ENCODE data around the gene KCNT1. TPM values are rescaled to one million over a fixed set of nuclear protein-coding genes. Genes with fewer than 3 reads are reported as not detected.

KCNT1 gene
- polyA plus RNA-seq, 2 of the 4 experiments (the other 2 are of a cell fraction), result not detected

GRCh38 chr9:135759676-135760300 is 57.8 kb downstream of the KCNT1 start (continued):
- TF ChIP-seq POLR2A (IDR thresholded peaks at IDR 0.05; ENCODE audit: low read length) (no peak), RNF2 (IDR thresholded peaks at IDR 0.05; ENCODE audit: borderline replicate concordance, low read depth) (no peak), CHD4 (IDR thresholded peaks at IDR 0.05; ENCODE audit: borderline replicate concordance) (no peak)

- Histone ChIP-seq H3K4me1 (no peaks in the 10 kb centered on the region), H3K9me3 (peaks cover 2% of the 10 kb centered on the region; the same call in 2 of the 3 replicates), H3K4me3 (no peak overlapping the region), H3K27ac (no peak overlapping the region), H3K4me2 (no peak overlapping the region)
- ATAC-seq, result no peak
- 75% methylated on average over 11 of the region's 12 CpGs for WGBS (ENCODE audit: missing lambda C conversion rate)
- ChIA-PET POLR2A (no interaction called here), CTCF (no interaction called here)
- no peak for DNase-seq (ENCODE audit: low read depth in 1 of 2, low spot score in 1 of 2)
- no peak for FAIRE-seq
- no peak for TF ChIP-seq TP53 (CRISPR knock-in tag; IDR thresholded peaks at IDR 0.05)
- TF ChIP-seq JUN (IDR thresholded peaks at IDR 0.05), result no peak
- TF ChIP-seq HEYL (CRISPR knock-in tag; IDR thresholded peaks at IDR 0.05), result no peak
- TF ChIP-seq ZNF302 (CRISPR knock-in tag; IDR thresholded peaks at IDR 0.05), result no peak
- TF ChIP-seq PHF8 (IDR thresholded peaks at IDR 0.05; ENCODE audit: borderline replicate concordance, low read depth), result no peak
- TF ChIP-seq NPAS2 (CRISPR knock-in tag; IDR thresholded peaks at IDR 0.05; ENCODE audit: borderline replicate concordance), result no peak
- TF ChIP-seq MAX (IDR thresholded peaks at IDR 0.05), result no peak
- no peak for TF ChIP-seq FOSL2 (IDR thresholded peaks at IDR 0.05)
- no peak for TF ChIP-seq FOSL2 (CRISPR knock-in tag; IDR thresholded peaks at IDR 0.05)
- no peak for TF ChIP-seq ZC3H11A (IDR thresholded peaks at IDR 0.05)
- TF ChIP-seq KDM1A (IDR thresholded peaks at IDR 0.05; ENCODE audit: low read depth), result no peak
- TF ChIP-seq CBX2 (IDR thresholded peaks at IDR 0.05; ENCODE audit: borderline replicate concordance, low read depth), result no peak
- TF ChIP-seq CTCF (IDR thresholded peaks at IDR 0.05), result no peak
- no peak for TF ChIP-seq NR3C1 (IDR thresholded peaks at IDR 0.05)
- TF ChIP-seq HDAC2 (IDR thresholded peaks at IDR 0.05), result no peak
- no peak for TF ChIP-seq MAZ (IDR thresholded peaks at IDR 0.05; ENCODE audit: borderline replicate concordance, low read depth, low read length)
- TF ChIP-seq HOXA7 (CRISPR knock-in tag; IDR thresholded peaks at IDR 0.05), result no peak
- TF ChIP-seq MAFK (IDR thresholded peaks at IDR 0.05; ENCODE audit: partially characterized antibody), result no peak
- no peak for TF ChIP-seq TFCP2L1 (CRISPR knock-in tag; IDR thresholded peaks at IDR 0.05)
Observed at GRCh38 chr9:135760465-135760864, 58.5 kb downstream of the KCNT1 start.

DNA sequence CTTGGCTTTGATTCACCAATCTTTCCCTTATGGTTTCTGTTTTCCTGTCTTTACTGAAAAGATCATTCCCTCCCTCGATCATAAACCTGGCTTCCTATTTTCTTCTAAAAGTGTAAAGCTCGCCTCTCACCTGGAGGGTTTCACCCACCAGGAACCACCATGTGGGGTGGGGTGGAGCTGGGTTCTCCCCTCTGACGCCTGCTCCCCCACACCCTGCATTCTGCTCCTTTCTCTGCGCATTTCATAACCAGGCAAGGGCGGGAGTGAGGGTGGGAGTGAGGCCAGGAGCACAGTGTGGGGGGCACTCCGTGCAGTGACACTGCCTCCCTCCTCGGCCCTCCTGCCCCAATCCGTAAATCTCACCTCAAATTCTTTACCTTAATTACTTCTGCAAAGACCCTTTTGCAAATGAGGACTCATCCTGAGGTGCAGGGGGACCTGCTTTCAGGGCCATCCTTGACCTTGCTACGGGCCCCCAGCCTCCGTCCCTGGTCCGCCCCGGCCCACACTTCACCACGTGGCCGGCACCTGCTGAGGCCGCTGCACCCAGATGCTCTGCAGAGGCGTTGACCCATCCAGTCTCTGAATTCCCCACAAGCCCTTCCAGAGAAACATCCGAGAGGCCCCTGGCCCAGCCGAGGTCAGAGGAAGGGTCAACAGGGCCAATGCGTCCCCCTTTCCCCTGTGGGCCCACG is 59.3 kb downstream of the KCNT1 start:
- Histone ChIP-seq H3K4me3 (no peak overlapping the region), H3K27ac (no peak overlapping the region), H3K9me3 (peaks cover 10% of the 10 kb centered on the region), H3K4me1 (no peaks in the 10 kb centered on the region), H3K4me2 (no peak overlapping the region)
- ChIA-PET CTCF (no interaction called here), POLR2A (no interaction called here)
- no peak for TF ChIP-seq RNF2 (IDR thresholded peaks at IDR 0.05; ENCODE audit: borderline replicate concordance, low read depth)
- no peak for TF ChIP-seq PBX3 (IDR thresholded peaks at IDR 0.05)
- no peak for TF ChIP-seq BHLHE40 (IDR thresholded peaks at IDR 0.05; ENCODE audit: low read depth, low read length)
- DNase-seq (ENCODE audit: low read depth in 1 of 2, low spot score in 1 of 2), result no peak
- WGBS (ENCODE audit: missing lambda C conversion rate), result 44% methylated on average over 11 of the region's 20 CpGs
- no peak for FAIRE-seq
- no peak for ATAC-seq
